Thymus (tissue), 11 donors: ENCODE measurements around the gene SMIM41. TPM values are rescaled to one million over a fixed set of nuclear protein-coding genes. Genes with fewer than 3 reads are reported as not detected.
A peak's percentile ranks its signal among the peaks of the same experiment; 100 is the strongest.

Source experiments
- DNase-seq, 9 donors: peaks; one replicate each; pipeline ENCODE4 v3.0.0-alpha.2; 2013; ENCODE audit warnings: low spot score in 9 of 9, low read depth in 6 of 9, missing footprints in 1 of 9
- H3K27ac ChIP-seq, 2 donors: one replicate each; pipeline ENCODE4 v1.5.1; 2013; ENCODE audit warnings: control low read depth in 1 of 2, low read depth in 1 of 2, low read length in 1 of 2, mild to moderate bottlenecking in 1 of 2, moderate library complexity in 1 of 2
- H3K27me3 ChIP-seq, 2 donors: one replicate each; pipeline ENCODE4 v1.5.1; 2013; ENCODE audit warnings: low read length in 1 of 2; ENCODE audit not compliant: control insufficient read depth in 2 of 2, insufficient read depth in 1 of 2
- H3K36me3 ChIP-seq, 2 donors: one replicate each; pipeline ENCODE4 v1.5.1; 2013; ENCODE audit warnings: low read length in 1 of 2, mild to moderate bottlenecking in 1 of 2, moderate library complexity in 1 of 2; ENCODE audit not compliant: control insufficient read depth in 2 of 2, insufficient read depth in 2 of 2
- H3K4me1 ChIP-seq, 2 donors: one replicate each; pipeline ENCODE4 v1.5.1; 2013; ENCODE audit warnings: low read length in 2 of 2; ENCODE audit not compliant: control insufficient read depth in 2 of 2, insufficient read depth in 2 of 2
- H3K4me3 ChIP-seq, 2 donors: one replicate each; pipeline ENCODE4 v1.5.1; 2013; ENCODE audit warnings: low read length in 2 of 2, control low read depth in 1 of 2, mild to moderate bottlenecking in 1 of 2
- H3K9me3 ChIP-seq, 2 donors: one replicate each; pipeline ENCODE4 v1.5.1; 2013; ENCODE audit warnings: low read length in 1 of 2, mild to moderate bottlenecking in 1 of 2; ENCODE audit not compliant: control insufficient read depth in 2 of 2, insufficient read depth in 1 of 2
- WGBS: extraction: QIAGEN DNeasy Blood & Tissue Kit; methylation state at CpG from one replicate; pipeline ENCODE4 v1.1.7; 2013; 5-methylcytosine and 5-hydroxymethylcytosine counted together
- polyA plus RNA-seq: library from polyadenylated mRNA; stranded (reverse); fragments of 200-250 nt; gene quantifications from one replicate; pipeline ENCODE4 v1.2.3, GENCODE V29; 2013
- total RNA-seq: library from RNA; stranded (reverse); fragments of 120-200 nt; gene quantifications from one replicate; pipeline ENCODE4 v1.2.4, GENCODE V29; 2013
- donor health status: healthy.

SMIM41 gene
- total and polyA plus RNA-seq, 2 donors: 0.14 to 0.42 TPM

GRCh38 chr12:52069327-52070184 is 9.9 kb upstream of the SMIM41 start, which contains the start of gene ATG101:
Gene ATG101, plus strand, starts transcription at chr12:52069978. Its CDS starts 3,673 bp downstream, at chr12:52073651.
- Histone ChIP-seq H3K27ac (peak within 1 kb of the TSS; percentile 74 to 87), H3K9me3 (no peaks in the 10 kb centered on the region), H3K36me3 (peaks cover 9 to 18% of the 10 kb centered on the region in 2 donors), H3K4me3 (peak within 1 kb of the TSS; percentile 69 to 93), H3K27me3 (peaks cover 0 to 15% of the 10 kb centered on the region in 2 donors), H3K4me1 (peaks cover 28 to 49% of the 10 kb centered on the region in 2 donors)
- WGBS: 1% methylated on average over 60 of the region's 60 CpGs
- peak; percentile 83 to 97 (median 90) for DNase-seq

GRCh38 chr12:52070185-52070925 is 9.1 kb upstream of the SMIM41 start:
- Histone ChIP-seq H3K27ac (peak overlapping the region; percentile 74 to 87), H3K4me1 (peaks cover 31 to 57% of the 10 kb centered on the region in 2 donors), H3K4me3 (peak overlapping the region; percentile 69 to 93), H3K36me3 (peaks cover 15 to 26% of the 10 kb centered on the region in 2 donors), H3K27me3 (peaks cover 0 to 10% of the 10 kb centered on the region in 2 donors), H3K9me3 (no peaks in the 10 kb centered on the region)
- DNase-seq: no peak
- 8% methylated on average over 37 of the region's 37 CpGs for WGBS

- peaks cover 31 to 67% of the 10 kb centered on the region in 2 donors for H3K4me1 ChIP-seq
- peak overlapping the region; percentile 82 to 93 for H3K27ac ChIP-seq
- no peaks in the 10 kb centered on the region for H3K9me3 ChIP-seq
- DNase-seq: peak in 4 of 9 donors; percentile 63 to 87 (median 76)
- peak overlapping the region; percentile 6 to 16 for H3K4me3 ChIP-seq
- H3K27me3 ChIP-seq: no peaks in the 10 kb centered on the region
- WGBS: 47% methylated on average over 23 of the region's 23 CpGs
- peaks cover 47 to 59% of the 10 kb centered on the region in 2 donors for H3K36me3 ChIP-seq
Observed at GRCh38 chr12:52073531-52074381, 5.7 kb upstream of the SMIM41 start.

GRCh38 chr12:52074971-52075724 is 4.4 kb upstream of the SMIM41 start:
- Histone ChIP-seq H3K4me1 (peaks cover 30 to 71% of the 10 kb centered on the region in 2 donors), H3K36me3 (peaks cover 59 to 61% of the 10 kb centered on the region in 2 donors), H3K27ac (peak overlapping the region in 1 of 2 donors; percentile 6), H3K4me3 (no peak overlapping the region), H3K27me3 (no peaks in the 10 kb centered on the region), H3K9me3 (no peaks in the 10 kb centered on the region)
- no peak for DNase-seq
- 98% methylated on average over 3 of the region's 3 CpGs for WGBS

- Histone ChIP-seq H3K4me1 (peaks cover 40 to 72% of the 10 kb centered on the region in 2 donors), H3K4me3 (no peak overlapping the region), H3K27ac (no peak overlapping the region), H3K36me3 (peaks cover 54 to 62% of the 10 kb centered on the region in 2 donors), H3K9me3 (no peaks in the 10 kb centered on the region), H3K27me3 (no peaks in the 10 kb centered on the region)
- WGBS: 98% methylated on average over 16 of the region's 16 CpGs
- no peak for DNase-seq
Observed at GRCh38 chr12:52076811-52077210, 2.7 kb upstream of the SMIM41 start.

- Histone ChIP-seq H3K9me3 (no peaks in the 10 kb centered on the region), H3K4me3 (no peak overlapping the region), H3K27ac (no peak overlapping the region), H3K36me3 (peaks cover 47 to 62% of the 10 kb centered on the region in 2 donors), H3K27me3 (no peaks in the 10 kb centered on the region), H3K4me1 (peaks cover 47 to 73% of the 10 kb centered on the region in 2 donors)
- DNase-seq: no peak
- WGBS: over 99% methylated on average over 3 of the region's 3 CpGs
Observed at GRCh38 chr12:52078276-52078675, 1.2 kb upstream of the SMIM41 start.

GRCh38 chr12:52080403-52081251 is 1.1 kb downstream of the SMIM41 start:
- Histone ChIP-seq H3K4me3 (peak overlapping the region; percentile 48 to 51), H3K36me3 (peaks cover 36 to 43% of the 10 kb centered on the region in 2 donors)
- 84% methylated on average over 10 of the region's 10 CpGs for WGBS

More at GRCh38 chr12:52080403-52081251, 1.1 kb downstream of the SMIM41 start:
- Histone ChIP-seq H3K27me3 (no peaks in the 10 kb centered on the region), H3K4me1 (peaks cover 32 to 53% of the 10 kb centered on the region in 2 donors), H3K27ac (peak overlapping the region; percentile 46 to 77), H3K9me3 (no peaks in the 10 kb centered on the region)
- DNase-seq: no peak
